ENCODE data around the gene ZNF575.
"Not testable (repeated sequence)": the region's sequence is repeated elsewhere in the genome, so short reads cannot be mapped to it uniquely, and the experiment has no call there.

ZNF575 gene

GRCh38 chr19:43545276-43545675 is 12.3 kb downstream of the ZNF575 start:
- no peak for DNase-seq

- DNase-seq, result no peak
Measured at GRCh38 chr19:43545981-43546380, 13.0 kb downstream of the ZNF575 start.

- DNase-seq, result no peak
Measured at GRCh38 chr19:43546581-43546980, 13.6 kb downstream of the ZNF575 start.

- not testable (repeated sequence) for DNase-seq
Measured at GRCh38 chr19:43547926-43548325, 14.9 kb downstream of the ZNF575 start.

GRCh38 chr19:43548706-43549105 is 15.7 kb downstream of the ZNF575 start:
- no peak for DNase-seq

GRCh38 chr19:43551399-43552197 is 18.6 kb downstream of the ZNF575 start:
- DNase-seq, result no peak

GRCh38 chr19:43552198-43552450 is 19.1 kb downstream of the ZNF575 start:
- DNase-seq, result no peak

- DNase-seq, result no peak
Measured at GRCh38 chr19:43552616-43553015, 19.6 kb downstream of the ZNF575 start.

GRCh38 chr19:43553656-43554055 is 20.7 kb downstream of the ZNF575 start:
- DNase-seq, result no peak

- DNase-seq, result no peak
Measured at GRCh38 chr19:43554317-43554895, 21.4 kb downstream of the ZNF575 start.

GRCh38 chr19:43555185-43555770 is 22.3 kb downstream of the ZNF575 start:
- DNase-seq, result no peak

GRCh38 chr19:43560687-43561086 is 27.7 kb downstream of the ZNF575 start:
- no peak for DNase-seq

- no peak for DNase-seq
Measured at GRCh38 chr19:43561139-43561970, 28.4 kb downstream of the ZNF575 start.

GRCh38 chr19:43562226-43562697 is 29.3 kb downstream of the ZNF575 start:
- DNase-seq, result no peak

- DNase-seq, result peak; percentile 53
Measured at GRCh38 chr19:43562698-43563241, 29.8 kb downstream of the ZNF575 start.

- no peak for DNase-seq
Measured at GRCh38 chr19:43563816-43564457, 30.9 kb downstream of the ZNF575 start.

GRCh38 chr19:43564800-43565199 is 31.8 kb downstream of the ZNF575 start:
- peak; percentile 46 for DNase-seq

GRCh38 chr19:43569657-43570056 is 36.7 kb downstream of the ZNF575 start:
- DNase-seq, result no peak

- no peak for DNase-seq
Measured at GRCh38 chr19:43570174-43570791, 37.3 kb downstream of the ZNF575 start.

- DNase-seq, result no peak
Measured at GRCh38 chr19:43572171-43572588, 39.2 kb downstream of the ZNF575 start.

GRCh38 chr19:43574424-43575155 is 41.6 kb downstream of the ZNF575 start:
- no peak for DNase-seq

Data from NCI-H446 treated with DMSO at 0.1 percent for 48 hours (cell line).